ENCODE results near the gene ASAP3.
"Not testable (repeated sequence)": the region's sequence is repeated elsewhere in the genome, so short reads cannot be mapped to it uniquely, and the experiment has no call there.

ASAP3 gene

GRCh38 chr1:23395849-23396248 is 88.1 kb downstream of the ASAP3 start:
- DNase-seq (ENCODE audit: low spot score) = no peak

- no peak for DNase-seq (ENCODE audit: low spot score)
Measured at GRCh38 chr1:23395154-23395724, 88.7 kb downstream of the ASAP3 start.

GRCh38 chr1:23394684-23395083 is 89.3 kb downstream of the ASAP3 start:
- peak; percentile 96 for DNase-seq (ENCODE audit: low spot score)

- DNase-seq (ENCODE audit: low spot score) = peak; percentile 61
Measured at GRCh38 chr1:23394181-23394580, 89.8 kb downstream of the ASAP3 start.

GRCh38 chr1:23393706-23394105 is 90.3 kb downstream of the ASAP3 start:
- DNase-seq (ENCODE audit: low spot score) = no peak

- DNase-seq (ENCODE audit: low spot score) = no peak
Measured at GRCh38 chr1:23392125-23392855, 91.7 kb downstream of the ASAP3 start.

GRCh38 chr1:23389837-23390321 is 94.1 kb downstream of the ASAP3 start:
- DNase-seq (ENCODE audit: low spot score) = no peak

GRCh38 chr1:23387494-23387893 is 96.5 kb downstream of the ASAP3 start:
- no peak for DNase-seq (ENCODE audit: low spot score)

GRCh38 chr1:23385119-23385621 is 98.8 kb downstream of the ASAP3 start:
- DNase-seq (ENCODE audit: low spot score) = no peak

- DNase-seq (ENCODE audit: low spot score) = peak; percentile 58
Measured at GRCh38 chr1:23384312-23385058, 99.5 kb downstream of the ASAP3 start.

GRCh38 chr1:23383577-23384311 is 100.2 kb downstream of the ASAP3 start:
- no peak for DNase-seq (ENCODE audit: low spot score)

- no peak for DNase-seq (ENCODE audit: low spot score)
Measured at GRCh38 chr1:23381233-23381885, 102.6 kb downstream of the ASAP3 start.

GRCh38 chr1:23380719-23381118 is 103.3 kb downstream of the ASAP3 start:
- no peak for DNase-seq (ENCODE audit: low spot score)

GRCh38 chr1:23380236-23380635 is 103.7 kb downstream of the ASAP3 start:
- not testable (repeated sequence) for DNase-seq (ENCODE audit: low spot score)
